ENCODE measurements around the gene NRXN3. TPM values are rescaled to one million over a fixed set of nuclear protein-coding genes. Genes with fewer than 3 reads are reported as not detected.

NRXN3 gene
- 0.63 and 0.98 TPM in 2 replicates for total RNA-seq

GRCh38 chr14:78170203-78170602, at the start of gene NRXN3:
NRXN3 (plus strand) TSS chr14:78170373; CDS start chr14:78243094, 72,721 bp downstream.

Data from airway epithelial cell (primary cell).